ENCODE results near the gene RESP18.

The RESP18 gene

DNA sequence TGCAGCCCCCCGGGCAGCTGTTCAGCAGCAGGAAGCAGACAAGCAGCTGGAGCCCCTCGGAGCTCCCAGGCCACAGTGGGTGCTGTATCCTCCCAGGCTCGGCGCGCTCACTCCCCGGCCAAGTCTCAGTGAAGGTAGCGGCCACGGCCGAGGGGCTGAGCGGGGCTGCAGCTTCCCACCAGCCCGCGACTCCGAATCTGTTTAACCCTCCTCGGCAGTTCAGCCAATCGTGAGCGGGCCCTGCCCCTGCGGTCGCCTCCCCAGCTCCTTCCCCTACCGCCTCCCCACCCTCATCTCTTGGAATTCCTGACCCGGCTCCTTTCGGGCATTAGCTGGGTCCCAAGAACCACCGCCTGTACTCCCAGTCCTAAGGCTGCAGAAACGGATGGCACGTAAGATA lies at the start of gene RESP18:
TSS of gene RESP18 (minus strand) at position 203 of the 400 bp plus-strand sequence.
- DNase-seq: no peak

DNA sequence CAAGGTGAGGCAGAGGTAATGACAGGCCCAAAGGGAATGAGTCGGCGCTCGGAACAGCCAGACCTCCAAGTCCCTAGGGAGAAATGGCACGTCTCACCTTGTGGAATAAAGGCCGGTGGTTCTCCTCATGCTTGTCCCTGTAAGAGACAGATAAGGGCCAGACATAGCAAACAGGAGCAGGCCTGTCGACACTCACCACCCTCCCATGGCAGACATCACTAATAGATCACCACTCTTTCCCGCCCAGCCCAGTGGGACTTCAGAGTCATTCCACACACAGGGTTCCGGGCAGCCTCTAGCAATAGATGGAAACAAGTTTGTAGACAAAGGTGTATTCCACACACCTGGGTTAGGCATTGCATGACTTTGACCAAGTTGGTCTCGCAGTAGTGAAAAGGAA lies 48.9 kb upstream of the RESP18 start:
- DNase-seq: no peak

DNA sequence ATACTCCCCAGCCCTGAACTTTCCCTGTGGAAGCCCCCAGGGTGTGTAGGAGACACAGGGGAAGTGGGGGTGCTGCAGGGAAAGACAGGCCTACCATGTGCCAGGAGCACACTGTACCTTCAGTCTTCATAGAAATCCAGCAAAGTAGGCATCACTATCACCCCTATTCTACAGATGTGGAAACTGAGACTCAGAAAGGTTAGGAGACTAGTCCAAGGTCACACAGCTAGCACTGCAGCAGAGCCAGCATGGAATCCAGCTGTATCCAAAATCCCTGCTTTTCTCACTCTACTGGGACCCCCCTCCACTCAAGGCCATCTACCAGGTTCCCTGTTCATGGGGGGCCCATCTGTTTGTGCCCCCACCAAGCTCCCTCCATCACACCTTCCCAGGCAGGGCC lies 48.4 kb upstream of the RESP18 start:
- DNase-seq: no peak

DNA sequence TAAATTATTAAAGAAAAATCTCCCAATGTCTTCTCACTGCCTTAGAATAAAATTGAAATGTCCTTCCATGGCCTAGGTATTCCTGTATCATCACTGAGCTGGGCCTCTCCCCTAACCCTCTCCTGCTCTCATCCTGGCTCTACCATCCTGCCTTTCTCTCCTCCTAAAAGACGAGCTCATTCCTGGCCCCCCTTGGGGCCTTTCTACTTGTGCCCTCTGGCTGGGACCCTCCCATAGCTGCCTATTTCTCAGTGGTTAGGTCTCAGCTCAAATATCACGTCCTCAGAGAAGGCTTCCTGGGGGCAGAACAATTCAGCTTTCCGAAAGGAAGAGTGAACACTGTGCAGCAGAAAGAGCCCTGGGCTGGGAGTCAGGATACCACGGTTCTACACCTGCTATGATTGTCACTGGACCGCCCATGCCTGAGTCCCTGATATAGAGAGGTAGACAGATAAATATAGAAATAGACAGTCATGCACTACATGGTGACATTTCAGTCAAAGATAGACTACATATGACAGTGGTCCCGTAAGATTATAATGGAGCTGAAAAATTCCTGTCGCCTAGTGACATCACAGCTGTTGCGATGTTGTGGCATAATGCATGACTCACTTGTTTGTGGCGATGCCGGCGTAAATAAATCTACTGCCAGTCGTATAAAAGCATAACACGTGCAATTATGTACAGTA lies 45.8 kb upstream of the RESP18 start:
- no peak for DNase-seq

DNA sequence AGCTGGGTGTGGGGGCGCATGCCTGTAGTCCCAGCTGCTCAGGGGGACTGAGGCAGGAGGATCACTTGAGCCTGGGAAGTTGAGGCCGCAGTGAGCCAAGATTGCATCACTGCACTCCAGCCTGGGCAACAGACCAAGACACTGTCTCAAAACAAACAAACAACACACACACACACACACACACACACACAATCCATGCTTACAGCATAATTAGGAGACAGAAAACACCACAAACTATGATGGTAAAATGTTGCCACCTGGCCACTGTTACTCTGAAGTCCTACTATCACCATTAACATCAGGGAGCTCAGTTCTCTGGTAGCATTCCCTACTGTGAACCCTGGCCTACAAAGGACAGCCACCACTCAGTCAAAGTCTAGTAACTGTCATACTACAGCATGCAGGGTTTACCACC lies 36.9 kb upstream of the RESP18 start:
- DNase-seq: no peak

DNA sequence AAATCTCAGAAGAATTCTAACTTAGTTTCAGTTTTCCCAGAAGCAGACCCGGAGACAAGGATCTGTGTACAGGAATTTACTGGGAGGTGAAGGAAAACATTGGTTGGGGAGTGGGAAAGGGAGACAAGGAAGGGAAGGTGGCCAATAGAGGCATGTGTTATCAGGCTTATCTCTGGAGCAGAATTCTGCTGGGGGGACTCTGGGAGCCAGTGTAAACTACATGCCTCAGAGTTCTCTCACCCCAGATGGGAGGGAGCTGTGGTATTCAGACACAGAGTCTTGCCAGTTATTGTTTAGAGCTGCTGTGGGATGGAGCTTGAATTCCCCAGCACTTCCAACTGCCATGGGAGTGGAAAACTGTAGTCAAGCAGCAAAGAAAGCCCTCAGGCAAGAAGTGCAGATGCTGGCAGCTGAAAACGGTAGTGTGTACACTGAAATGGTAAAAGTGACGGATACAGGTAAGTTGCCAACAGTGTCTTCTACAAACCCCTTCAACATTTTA lies 36.2 kb upstream of the RESP18 start:
- DNase-seq: no peak

DNA sequence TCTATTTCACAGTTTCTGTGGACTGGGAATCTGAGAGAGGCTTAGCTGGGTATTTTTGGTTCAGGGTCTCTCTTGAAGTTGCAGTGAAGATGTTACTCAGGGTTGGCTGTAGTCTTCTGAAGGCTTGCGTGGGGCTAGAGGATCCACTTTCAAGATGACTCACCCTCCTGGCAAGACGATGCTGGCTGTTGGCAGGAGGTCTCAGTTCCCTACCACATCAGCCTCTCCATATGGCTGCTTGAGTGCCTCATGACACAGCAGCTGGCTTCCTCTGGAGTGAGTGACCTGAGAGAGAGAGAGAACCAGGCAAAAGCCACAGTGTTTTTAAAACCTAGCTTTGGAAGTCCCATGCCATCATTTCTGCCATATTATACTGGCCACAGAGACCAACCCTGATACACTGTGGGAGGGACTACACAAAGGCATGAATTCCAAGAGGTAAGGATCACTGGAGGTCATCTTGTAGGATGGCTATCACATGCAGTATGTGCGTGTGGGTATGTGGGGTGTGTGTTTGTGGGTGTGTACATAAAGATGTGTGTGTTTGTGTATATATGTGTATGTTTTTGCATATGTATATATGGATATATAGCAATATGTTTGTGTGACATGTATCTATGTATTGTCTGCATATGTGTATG lies 30.1 kb upstream of the RESP18 start:
- DNase-seq: no peak

DNA sequence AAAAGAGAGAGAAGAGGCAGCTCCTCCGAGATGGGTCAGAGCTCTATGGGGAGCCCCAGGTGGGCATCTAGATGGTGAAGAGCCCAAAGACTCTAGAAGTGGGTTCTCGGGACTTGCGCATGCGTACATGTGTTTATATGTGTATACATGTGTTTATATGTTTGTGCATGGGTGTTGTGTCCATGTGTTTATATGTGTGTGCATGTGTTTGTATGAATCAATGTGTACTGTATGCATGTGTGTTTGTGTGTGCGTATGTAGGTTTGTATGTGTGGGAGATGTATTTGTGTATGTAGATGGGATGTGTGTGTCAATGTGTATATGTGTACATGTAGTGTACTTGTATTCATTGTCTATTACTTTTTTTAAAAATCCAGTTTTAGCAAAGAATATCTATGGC lies 29.5 kb upstream of the RESP18 start:
- no peak for DNase-seq

DNA sequence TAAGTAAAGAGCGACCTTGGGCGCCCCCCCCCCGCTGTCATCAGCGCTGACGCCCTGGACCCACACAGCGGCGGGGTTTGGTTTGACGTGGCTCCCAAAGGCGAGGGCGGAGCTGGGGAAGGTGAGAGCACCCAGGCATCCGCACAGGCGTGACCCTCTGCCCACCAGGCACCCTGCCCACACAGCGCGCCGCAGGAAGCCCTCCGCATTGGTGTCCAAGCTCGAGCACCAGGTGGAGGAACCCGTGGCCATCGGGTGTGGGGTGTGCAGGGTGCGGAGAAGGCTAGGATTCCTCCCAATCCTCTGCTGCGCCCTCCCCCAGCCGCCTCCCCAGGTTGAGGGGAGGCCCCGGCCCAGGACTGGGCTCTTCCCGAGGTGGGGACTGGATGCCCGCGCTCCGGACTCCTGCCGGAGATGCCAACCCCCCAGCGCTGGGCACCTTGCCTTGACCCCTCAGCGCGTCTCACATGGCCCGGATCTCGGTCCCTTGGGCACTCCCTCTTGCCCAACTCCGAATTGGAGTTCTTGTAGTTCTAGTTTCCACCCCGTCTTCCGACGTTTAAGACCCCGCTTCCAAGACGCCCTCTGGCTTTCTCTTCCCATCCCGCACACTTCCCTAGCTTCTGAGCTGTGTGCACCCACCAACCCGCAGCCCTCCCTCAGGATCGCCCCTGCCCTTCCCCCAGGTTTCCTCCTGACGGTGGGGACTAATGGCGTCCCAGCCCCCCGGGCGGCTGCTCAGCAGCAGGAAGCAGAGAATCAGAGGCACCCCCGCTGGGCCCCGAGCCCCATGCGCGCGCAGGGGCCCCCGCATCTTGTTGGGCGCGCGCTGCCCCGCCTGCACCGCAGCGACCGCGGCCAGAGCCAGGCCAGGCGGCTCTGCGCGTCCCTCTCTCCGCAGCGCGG lies 25.9 kb upstream of the RESP18 start:
- DNase-seq: no peak

DNA sequence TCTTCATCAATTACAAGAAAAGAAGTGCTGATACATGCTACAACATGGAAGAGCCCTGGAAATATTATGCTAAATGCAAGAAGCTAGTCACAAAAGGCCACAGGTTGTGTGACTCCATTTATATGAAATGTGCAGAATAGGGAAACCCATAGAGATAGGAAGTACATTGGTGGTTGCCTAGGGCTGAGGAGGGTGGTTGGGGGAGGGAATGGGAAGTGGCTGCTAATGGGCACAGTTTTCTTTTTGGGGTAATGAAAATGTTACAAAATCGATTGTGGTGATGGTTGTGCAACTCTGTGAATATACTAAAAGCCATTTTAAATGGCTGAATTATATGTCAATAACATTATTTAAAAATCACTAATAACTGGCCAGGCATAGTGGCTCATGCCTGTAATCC lies 24.3 kb upstream of the RESP18 start:
- DNase-seq: no peak

DNA sequence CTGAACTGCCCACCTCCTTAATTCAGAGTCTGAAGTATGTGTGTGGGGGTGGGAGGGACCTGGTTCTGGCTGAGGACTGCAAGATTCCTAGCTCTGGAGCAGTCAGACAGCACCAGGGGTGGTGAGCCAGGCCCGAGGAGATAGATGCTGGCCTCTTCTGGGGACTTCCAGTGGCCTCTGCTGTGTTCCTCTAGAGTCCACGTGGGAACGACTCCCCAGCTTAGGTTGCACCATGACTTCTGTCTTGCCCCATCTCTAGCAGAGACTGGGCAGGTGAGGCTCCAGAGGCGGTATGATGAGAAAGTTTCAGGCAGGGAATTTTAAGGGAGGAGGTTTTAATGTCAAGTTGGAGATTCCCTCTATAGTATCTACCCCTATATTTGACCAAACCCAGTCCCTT lies 22.0 kb upstream of the RESP18 start:
- no peak for DNase-seq

DNA sequence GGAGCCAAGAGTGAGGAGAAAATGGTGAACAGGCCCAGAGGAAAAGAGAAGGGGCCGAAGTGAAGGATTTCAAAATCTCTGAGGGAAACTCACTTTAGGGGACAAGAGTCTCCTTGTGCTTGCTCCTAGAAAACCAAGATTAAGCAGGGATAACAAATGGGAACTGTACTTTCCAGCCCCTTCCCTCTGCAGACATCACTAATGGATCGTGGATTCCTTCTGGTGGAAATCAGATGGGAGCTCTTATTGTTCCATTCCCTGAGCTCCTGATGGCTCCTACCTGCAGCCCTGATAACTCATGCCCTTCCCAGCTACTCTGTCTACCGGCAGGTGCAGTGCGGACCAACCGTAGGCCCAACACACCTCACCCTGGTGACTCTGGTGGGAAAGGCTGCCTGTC lies 20.6 kb upstream of the RESP18 start:
- DNase-seq: no peak

DNA sequence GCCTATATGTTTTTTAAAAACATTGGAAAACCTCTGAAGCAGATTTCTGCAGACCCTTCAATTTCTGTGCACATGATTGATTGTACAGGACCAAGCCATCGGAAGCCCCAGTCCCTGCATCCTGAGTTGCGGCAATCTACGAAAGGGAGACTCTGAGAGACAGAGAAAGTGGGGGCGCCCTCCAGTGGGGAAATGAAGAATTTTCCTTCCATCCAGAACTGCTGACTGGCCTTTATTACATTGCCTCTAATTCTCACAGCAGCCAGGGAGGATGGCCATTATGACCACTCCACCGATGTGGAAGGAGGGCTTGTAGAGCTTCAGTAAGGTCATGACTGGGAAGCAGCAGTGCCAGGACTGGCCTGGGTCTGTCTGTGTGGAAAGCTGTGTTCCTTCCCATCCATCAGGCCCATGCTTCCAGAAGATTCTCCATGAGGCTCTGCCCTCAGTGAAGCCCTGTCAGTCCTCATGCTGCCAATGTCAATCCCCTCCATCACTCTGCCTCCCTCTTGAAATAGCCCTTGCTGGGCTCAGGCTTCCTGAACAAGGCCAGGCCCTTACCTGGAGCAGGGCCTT lies 20.0 kb upstream of the RESP18 start:
- peak; percentile 22 to 35 (median 30) for DNase-seq

DNA sequence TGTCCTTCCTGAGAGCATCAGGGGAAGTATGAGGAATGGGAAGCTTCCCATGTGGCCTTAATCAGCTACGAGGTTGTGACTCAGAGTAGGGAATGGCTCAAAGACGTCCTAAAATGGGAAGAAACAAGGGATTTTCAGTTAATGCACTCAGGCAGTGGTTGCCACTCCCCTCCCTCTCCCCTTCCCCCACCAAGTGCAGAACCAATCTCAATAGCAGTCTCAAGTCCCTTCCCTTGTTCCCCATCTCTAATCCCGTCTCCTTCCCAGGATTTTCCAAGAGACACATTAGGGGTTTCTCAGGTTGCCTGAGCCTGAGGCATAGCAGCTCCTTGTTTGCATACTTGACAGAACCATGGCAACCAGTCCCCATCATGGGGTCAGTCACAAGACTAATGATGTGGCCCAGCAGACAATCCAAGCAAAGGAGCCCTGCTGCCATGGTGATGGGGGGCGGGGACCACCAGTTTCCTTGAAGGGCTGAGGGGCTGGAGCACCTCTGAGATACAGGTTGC lies 18.2 kb upstream of the RESP18 start:
- DNase-seq: no peak

DNA sequence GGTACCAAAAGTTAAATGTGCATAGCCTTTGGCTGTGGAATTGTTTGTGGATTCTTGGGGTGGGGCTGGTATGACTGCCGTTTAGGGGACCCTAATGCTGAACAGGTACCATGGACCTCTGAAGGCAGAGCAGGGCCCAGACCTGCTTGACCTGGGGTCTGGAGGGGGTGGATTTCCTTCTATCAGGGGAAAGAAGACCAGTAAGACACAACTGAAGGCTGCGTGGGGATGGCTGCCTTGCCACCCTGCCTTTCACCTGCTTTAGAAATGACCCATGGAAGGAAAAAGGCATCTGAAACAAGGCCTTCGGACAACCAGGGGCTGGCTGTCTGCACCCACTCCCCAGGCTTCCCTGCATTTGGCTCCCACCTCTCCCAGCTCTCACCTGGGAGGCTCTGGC lies 17.7 kb upstream of the RESP18 start:
- no peak for DNase-seq

DNA sequence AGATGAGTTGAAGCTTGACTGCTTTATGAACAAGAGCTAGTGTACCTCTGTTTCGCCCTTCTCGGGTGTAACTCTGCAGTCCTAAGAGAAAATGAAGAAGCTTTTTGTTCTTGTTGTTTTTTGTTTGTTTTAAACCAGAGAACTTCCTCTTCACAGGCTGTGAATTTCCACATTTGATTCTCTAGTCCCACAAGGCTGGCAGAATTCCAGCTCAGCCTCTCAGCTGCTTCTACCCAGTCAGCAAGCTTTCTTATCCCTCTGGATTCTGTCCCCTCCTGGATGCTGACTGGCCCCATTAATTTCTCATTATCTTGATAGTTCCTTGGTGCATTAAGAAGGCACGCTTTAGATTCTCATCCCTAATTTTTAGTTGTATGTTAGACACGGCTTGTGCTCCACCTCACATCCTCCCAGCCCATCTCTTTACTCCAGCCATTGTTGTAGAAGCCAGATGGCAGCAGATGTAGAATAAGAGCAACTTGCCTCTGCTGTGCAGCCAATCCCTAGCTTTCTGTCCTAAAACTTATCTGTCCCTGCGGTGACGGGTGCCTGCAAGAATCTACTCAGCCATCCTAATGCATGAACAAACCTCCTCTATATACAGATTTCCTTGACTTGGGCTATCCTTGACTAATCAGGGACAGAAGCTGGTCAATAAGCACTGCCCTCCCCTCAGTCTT lies 12.3 kb upstream of the RESP18 start:
- DNase-seq: no peak

DNA sequence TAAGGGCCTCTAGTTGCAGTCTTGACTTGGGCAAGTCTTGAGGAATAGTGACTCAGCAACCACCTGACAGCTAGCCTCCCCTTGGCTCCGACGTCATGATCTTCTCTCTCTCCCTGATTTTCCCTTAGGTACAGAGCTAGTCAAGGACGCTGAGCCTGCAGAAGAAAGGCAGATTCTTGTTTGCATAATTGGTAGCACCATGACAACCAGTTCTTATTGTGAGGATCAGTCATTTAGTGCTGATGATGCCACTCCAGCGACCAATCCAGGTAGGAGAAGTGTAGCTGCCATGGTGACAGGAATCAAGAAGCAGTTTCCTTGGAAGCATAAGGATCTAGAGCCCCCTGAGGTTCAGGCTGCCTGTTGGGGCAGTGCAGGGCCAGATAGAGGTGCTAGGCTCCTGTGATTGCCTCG lies 2.8 kb upstream of the RESP18 start:
- no peak for DNase-seq

DNA sequence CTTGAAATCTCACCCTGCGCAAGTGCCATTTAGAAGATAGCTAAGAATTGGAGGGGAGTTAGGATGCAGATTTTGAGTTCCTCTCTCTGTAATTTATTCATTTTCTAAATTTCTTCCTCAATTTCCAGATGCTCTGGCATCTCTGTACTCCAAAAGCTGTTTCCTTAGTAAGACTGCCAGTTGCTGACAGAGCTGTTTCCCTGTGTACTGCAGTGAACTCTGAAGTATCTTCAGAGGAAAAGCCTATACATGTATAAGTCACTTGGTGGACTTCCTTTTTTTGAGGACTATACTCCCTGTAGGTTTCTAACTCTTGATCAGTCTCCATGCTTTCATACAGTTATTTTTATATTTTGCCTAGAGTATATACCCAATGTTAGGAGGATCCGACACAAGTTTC lies 1.5 kb upstream of the RESP18 start:
- no peak for DNase-seq

DNA sequence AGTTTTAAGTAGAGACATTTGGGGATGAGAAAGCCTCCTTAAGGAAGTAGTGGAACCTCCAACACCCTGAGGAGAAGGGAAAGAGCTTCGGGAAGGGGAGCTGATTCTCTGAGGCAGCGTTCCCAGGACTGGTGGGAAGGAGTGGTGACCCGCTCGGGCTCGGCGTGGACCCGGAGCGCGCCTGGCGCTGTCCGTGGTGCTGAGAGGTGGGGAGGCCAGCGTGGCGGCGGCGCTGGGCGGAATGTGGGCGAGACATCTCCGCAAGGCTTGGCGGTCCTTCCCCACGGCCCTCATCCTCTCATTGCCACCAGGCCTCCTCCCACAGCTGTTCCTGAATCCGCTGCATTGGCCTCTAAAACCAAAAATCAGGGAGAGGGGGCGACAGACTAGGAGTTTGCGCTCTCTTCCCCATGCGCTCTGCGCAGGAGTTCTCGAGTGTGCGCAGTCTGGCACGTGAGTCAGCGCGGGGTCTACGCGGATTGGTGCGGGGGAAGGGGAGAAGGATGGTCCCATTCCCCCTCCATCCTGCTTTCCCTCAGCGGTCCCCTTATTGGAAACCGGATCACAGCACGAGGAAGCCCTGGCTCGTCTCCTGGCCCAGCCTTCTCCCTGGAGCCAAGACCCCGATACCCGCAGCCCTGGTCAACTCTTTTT lies 857 bp downstream of the RESP18 start:
- DNase-seq: no peak

DNA sequence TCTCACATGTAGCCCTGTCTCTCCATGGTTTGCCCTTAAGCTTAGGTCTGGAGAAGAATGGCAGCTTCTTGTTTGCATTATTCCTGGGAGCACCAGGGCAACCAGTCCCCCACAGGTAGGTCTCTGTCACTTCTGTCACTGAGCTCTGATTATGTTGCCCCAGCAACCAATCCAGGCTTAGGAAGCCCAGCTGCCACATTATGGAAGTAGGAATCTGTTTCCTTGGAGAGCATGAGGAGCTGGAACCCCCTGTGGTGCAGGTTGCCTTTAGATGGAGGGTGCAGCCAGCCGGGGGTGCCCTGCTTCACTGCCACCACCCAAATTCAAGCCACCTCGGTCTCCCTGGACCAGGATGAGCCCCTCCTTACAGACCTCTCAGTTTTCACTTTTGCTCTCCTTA lies 4.8 kb downstream of the RESP18 start:
- no peak for DNase-seq

DNA sequence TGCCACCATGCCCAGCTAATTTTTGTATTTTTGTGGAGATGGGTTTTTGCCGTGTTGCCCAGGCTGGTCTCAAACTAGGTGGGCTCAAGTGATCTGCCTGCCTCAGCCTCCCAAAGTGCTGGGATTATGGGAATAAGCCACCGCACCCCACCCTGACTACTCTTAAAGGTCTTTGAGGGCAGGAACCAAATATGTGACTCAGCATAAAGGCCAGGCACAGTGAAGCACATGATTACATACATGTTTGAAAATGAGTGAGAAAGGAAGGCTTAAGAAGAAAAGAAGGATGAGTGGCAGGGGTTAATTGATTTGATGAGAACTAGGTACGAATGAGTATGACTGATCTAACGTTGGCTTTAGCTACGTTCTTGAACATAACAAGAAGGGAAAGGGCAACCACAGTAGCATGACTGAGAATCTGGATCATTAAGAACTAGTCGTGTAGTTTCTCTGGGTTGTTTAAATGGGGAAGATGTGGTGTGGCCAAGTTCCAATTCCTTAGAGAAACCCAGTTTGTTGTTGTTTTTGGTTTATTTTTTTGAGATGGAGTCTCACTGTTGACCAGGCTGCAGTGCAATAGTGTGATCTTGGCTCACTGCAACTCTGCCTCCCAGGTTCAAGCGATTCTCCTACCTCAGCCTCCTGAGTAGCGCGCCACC lies 6.8 kb downstream of the RESP18 start:
- no peak for DNase-seq

Data from activated CD4-positive, CD25-positive, alpha-beta regulatory T cell (primary cell).